IMR-90 (cell line): Measurements from ENCODE around the gene MRPS22. TPM values are rescaled to one million over a fixed set of nuclear protein-coding genes. Genes with fewer than 3 reads are reported as not detected.

Experiments
- ATAC-seq: fragments of 200-7000 bp; cut with Tn5 transposase; 2 replicates; pipeline ENCODE4 v1.9.1; 2020; ENCODE audit warnings: low read depth, mild to moderate bottlenecking, moderate library complexity
- BruUV-seq: library from RNA; stranded (reverse); fragments of 400-500 nt; replicated peaks from 2 replicates; lab custom pipeline; 2021; lab: Mats Ljungman, UMichigan
- CTCF ChIA-PET: fragments of 300-600 bp; formaldehyde crosslinking; extraction: SDS; loops from one replicate; lab custom pipeline; 2021; ENCODE audit warnings: antibody characterized with exemption; lab: Yijun Ruan, JAX
- POLR2A ChIA-PET: fragments of 300-600 bp; sonication (Branson Sonifier 250); formaldehyde crosslinking; loops from one replicate; lab custom pipeline; 2022; ENCODE audit warnings: antibody characterized with exemption; ENCODE audit not compliant: unreplicated experiment; lab: Charles Lee
- DNase-seq: peaks from one replicate; pipeline ENCODE4 v3.0.0; 2013
- H2AFZ ChIP-seq: replicated peaks from 2 replicates; pipeline ENCODE3; 2013; ENCODE audit warnings: low read length, mild to moderate bottlenecking; ENCODE audit not compliant: poor library complexity
- H2AK5ac ChIP-seq: 2 replicates; pipeline ENCODE4 v1.6.1; 2013; ENCODE audit warnings: low read depth, low read length, inconsistent platforms
- H2AK9ac ChIP-seq: replicated peaks from 2 replicates; pipeline ENCODE3; 2013; ENCODE audit warnings: mild to moderate bottlenecking, low read depth, low read length, moderate library complexity; ENCODE audit not compliant: poor library complexity
- H2BK120ac ChIP-seq: 2 replicates; pipeline ENCODE4 v1.6.1; 2013; ENCODE audit warnings: low read depth, low read length, inconsistent platforms
- H2BK15ac ChIP-seq: 3 replicates; pipeline ENCODE4 v1.6.1; 2013; ENCODE audit warnings: low read depth, low read length, inconsistent platforms
- H2BK20ac ChIP-seq: 2 replicates; pipeline ENCODE4 v1.6.1; 2013; ENCODE audit warnings: low read depth, mild to moderate bottlenecking, inconsistent platforms, low read length, moderate library complexity
- H2BK5ac ChIP-seq: 2 replicates; pipeline ENCODE4 v1.6.1; 2013; ENCODE audit warnings: mild to moderate bottlenecking, low read depth, low read length, inconsistent platforms; ENCODE audit not compliant: poor library complexity, severe bottlenecking
- H3K14ac ChIP-seq: replicated peaks from 2 replicates; pipeline ENCODE4 v1.6.1; 2013; ENCODE audit warnings: low read depth, low read length, inconsistent platforms
- H3K18ac ChIP-seq: 2 replicates; pipeline ENCODE4 v1.6.1; 2013; ENCODE audit warnings: low read depth, low read length, control low read depth
- H3K23ac ChIP-seq: 2 replicates; pipeline ENCODE4 v1.6.1; 2013; ENCODE audit warnings: low read depth, low read length, inconsistent platforms
- H3K27ac ChIP-seq: 2 replicates; pipeline ENCODE4 v1.5.1; 2013; ENCODE audit warnings: mild to moderate bottlenecking, control low read depth, low read length; ENCODE audit not compliant: insufficient read depth
- H3K27me3 ChIP-seq: 2 replicates; pipeline ENCODE4 v1.6.1; 2013; ENCODE audit warnings: low read length; ENCODE audit not compliant: control insufficient read depth, insufficient read depth
- H3K36me3 ChIP-seq: 2 replicates; pipeline ENCODE4 v1.6.1; 2013; ENCODE audit warnings: low read length, mixed read lengths; ENCODE audit not compliant: control insufficient read depth, insufficient read depth
- H3K4ac ChIP-seq: 2 replicates; pipeline ENCODE4 v1.6.1; 2013; ENCODE audit warnings: low read depth, low read length, inconsistent platforms
- H3K4me1 ChIP-seq: 2 replicates; pipeline ENCODE4 v1.6.1; 2013; ENCODE audit warnings: low read length, mixed read lengths; ENCODE audit not compliant: control insufficient read depth, insufficient read depth
- H3K4me2 ChIP-seq: 2 replicates; pipeline ENCODE4 v1.6.1; 2013; ENCODE audit warnings: low read depth, mild to moderate bottlenecking, control low read depth, low read length, moderate library complexity
- H3K4me3 ChIP-seq: 2 replicates; pipeline ENCODE4 v1.5.1; 2013; ENCODE audit warnings: low read depth, mild to moderate bottlenecking, control low read depth, low read length, moderate library complexity; ENCODE audit not compliant: insufficient read depth
- H3K56ac ChIP-seq: 2 replicates; pipeline ENCODE4 v1.6.1; 2013; ENCODE audit warnings: low read length, inconsistent platforms; ENCODE audit not compliant: insufficient read depth; ENCODE audit errors: extremely low read depth
- H3K79me1 ChIP-seq, 2 experiments: 2 replicates each; pipeline ENCODE4 v1.6.1; 2013; ENCODE audit warnings: low read length in 2 of 2, inconsistent platforms in 1 of 2, low read depth in 1 of 2
- H3K9ac ChIP-seq: 2 replicates; pipeline ENCODE4 v1.6.1; 2013; ENCODE audit warnings: low read depth, low read length, control low read depth
- H3K9me1 ChIP-seq: 2 replicates; pipeline ENCODE4 v1.6.1; 2013; ENCODE audit warnings: low read length, inconsistent platforms; ENCODE audit not compliant: insufficient read depth
- H3K9me3 ChIP-seq: 2 replicates; pipeline ENCODE4 v1.6.1; 2013; ENCODE audit warnings: low read length; ENCODE audit not compliant: control insufficient read depth, insufficient read depth
- H4K20me1 ChIP-seq: 2 replicates; pipeline ENCODE4 v1.6.1; 2013; ENCODE audit warnings: low read length, inconsistent platforms; ENCODE audit not compliant: insufficient read depth
- H4K5ac ChIP-seq: 2 replicates; pipeline ENCODE4 v1.6.1; 2013; ENCODE audit warnings: mild to moderate bottlenecking, low read depth, low read length, control low read depth
- H4K8ac ChIP-seq, 2 experiments: 2 replicates each; pipeline ENCODE4 v1.6.1; 2013; ENCODE audit warnings: low read depth in 2 of 2, low read length in 2 of 2, control low read depth in 1 of 2, inconsistent platforms in 1 of 2
- H4K91ac ChIP-seq: 2 replicates; pipeline ENCODE4 v1.6.1; 2013; ENCODE audit warnings: low read depth, low read length, inconsistent platforms; ENCODE audit not compliant: insufficient read depth
- CEBPB ChIP-seq: IDR thresholded peaks from 2 replicates; pipeline ENCODE4 v1.6.1; 2012; ENCODE audit warnings: low read depth, low read length, improper control_type of control experiment
- CTCF ChIP-seq: conservative IDR thresholded peaks from 2 replicates; pipeline ENCODE4 v1.5.1; 2012; ENCODE audit warnings: mild to moderate bottlenecking, low read depth, low read length, improper control_type of control experiment
- FOS ChIP-seq: fragments of 150-350 bp; IDR thresholded peaks from 2 replicates; pipeline ENCODE4 v1.6.1; 2016; ENCODE audit warnings: low read depth, low read length
- MAFK ChIP-seq: IDR thresholded peaks from 2 replicates; pipeline ENCODE4 v1.6.1; 2012; ENCODE audit warnings: low read depth, low read length, improper control_type of control experiment
- WGBS, 2 experiments: methylation state at CpG; one replicate each; pipeline versions ENCODE4 v1.1.5 to v1.1.7; 2013; ENCODE audit warnings: missing lambda C conversion rate in 2 of 2; ENCODE audit not compliant: insufficient read length in 1 of 2; ENCODE audit errors: extremely low coverage in 2 of 2; 5-methylcytosine and 5-hydroxymethylcytosine counted together
- dilution Hi-C: fragments of 300-500 bp; cut with HindIII; formaldehyde crosslinking; loops from one replicate; pipeline ENCODE4 v1.14.3; 2018; ENCODE audit warnings: low sequenced_read_pairs; ENCODE audit not compliant: unreplicated experiment
- in situ Hi-C: fragments of 300-500 bp; cut with MboI; formaldehyde crosslinking; loops from 3 replicates; pipeline ENCODE4 v1.14.3; 2019; ENCODE audit warnings: low sequenced_read_pairs, inconsistent platforms, mixed read lengths
- intact Hi-C: fragments of 100-400 bp; cut with micrococcal nuclease; formaldehyde crosslinking; loops from 2 replicates; pipeline ENCODE4 v1.10.0; 2022
- polyA plus RNA-seq, 3 experiments: library from polyadenylated mRNA; depleted of rRNA; stranded (reverse); fragments of >200 nt; gene quantifications; 2 replicates each; pipeline ENCODE4 v1.2.3, GENCODE V29; 2012; ENCODE audit warnings: low replicate concordance in 1 of 3
- total RNA-seq: library from RNA; depleted of rRNA; stranded (reverse); fragments of >200 nt; gene quantifications from 2 replicates; pipeline ENCODE4 v1.2.3, GENCODE V29; 2012

MRPS22 gene
- total and polyA plus RNA-seq, 2 of the 4 experiments (the other 2 are of a cell fraction), result 54.5 to 72.4 TPM

- Histone ChIP-seq H3K18ac (peak overlapping the region; percentile 47), H3K23ac (peak overlapping the region; percentile 42), H3K27me3 (no peaks in the 10 kb centered on the region), H3K9me1 (peaks cover 44% of the 10 kb centered on the region), H3K14ac (peak overlapping the region; percentile 75), H3K4ac (peak overlapping the region; percentile 90), H4K20me1 (no peaks in the 10 kb centered on the region), H2AK9ac (peak overlapping the region; percentile 76), H4K8ac (peak overlapping the region; percentile 22 to 68; a peak in 3 of 4 replicates), H2AFZ (peak overlapping the region; percentile 77), H2BK5ac (peak overlapping the region; percentile 48), H3K27ac (peak overlapping the region; percentile 57), H3K9ac (no peak overlapping the region), H3K36me3 (no peaks in the 10 kb centered on the region), H3K56ac (no peak overlapping the region), H2AK5ac (peak overlapping the region; percentile 84; the same call in 1 of the 2 replicates), H2BK120ac (peak overlapping the region; percentile 92), H3K4me1 (peaks cover 31% of the 10 kb centered on the region), H3K4me2 (no peak overlapping the region), H2BK20ac (peak overlapping the region; percentile 94), H3K79me1 (no peaks in the 10 kb centered on the region; a peak in 1 of 4 replicates), H3K4me3 (no peak overlapping the region), H4K91ac (peak overlapping the region; percentile 90), H4K5ac (peak overlapping the region; percentile 47), H2BK15ac (peak overlapping the region; percentile 87; the same call in 2 of the 3 replicates), H3K9me3 (no peaks in the 10 kb centered on the region)
- no peak for ATAC-seq
- no peak for TF ChIP-seq FOS
- TF ChIP-seq CTCF, result no peak
- TF ChIP-seq MAFK, result no peak
- no peak for TF ChIP-seq CEBPB
- ChIA-PET POLR2A (no interaction called here), CTCF (interaction anchor here (1.3 kb wide), 1 partner anchor 20 kb away, joined by 3 read pairs; no protein-coding TSS in a partner anchor)
- WGBS, 2 experiments, result no CpG with 5 or more reads among the region's 4 CpGs
- DNase-seq, result no peak
- BruUV-seq, result no TSS peak
- intact Hi-C loops, result no loop called here
- dilution Hi-C loops, result no loop called here
- in situ Hi-C loops, result no loop called here
Observed at GRCh38 chr3:139308560-139308959, 35.3 kb upstream of the MRPS22 start.
